SU-DHL-6 (cell line): ENCODE measurements around the gene CXCR5.

ENCODE experiments used
- CTCF ChIP-seq: fragments of 200-600 bp; sonication (generic); IDR thresholded peaks from one replicate; pipeline ENCODE4 v1.5.1; 2017; ENCODE audit warnings: antibody characterized with exemption, mild to moderate bottlenecking, low read length, moderate library complexity; ENCODE audit not compliant: insufficient read depth, poor library complexity, severe bottlenecking
- EZH2phosphoT487 ChIP-seq: fragments of 200-600 bp; sonication (generic), shearing (Covaris generic); conservative IDR thresholded peaks from 2 replicates; pipeline ENCODE4 v1.6.1; 2018; ENCODE audit warnings: mild to moderate bottlenecking, antibody characterized with exemption, low read length, moderate library complexity, mixed read lengths

DNA sequence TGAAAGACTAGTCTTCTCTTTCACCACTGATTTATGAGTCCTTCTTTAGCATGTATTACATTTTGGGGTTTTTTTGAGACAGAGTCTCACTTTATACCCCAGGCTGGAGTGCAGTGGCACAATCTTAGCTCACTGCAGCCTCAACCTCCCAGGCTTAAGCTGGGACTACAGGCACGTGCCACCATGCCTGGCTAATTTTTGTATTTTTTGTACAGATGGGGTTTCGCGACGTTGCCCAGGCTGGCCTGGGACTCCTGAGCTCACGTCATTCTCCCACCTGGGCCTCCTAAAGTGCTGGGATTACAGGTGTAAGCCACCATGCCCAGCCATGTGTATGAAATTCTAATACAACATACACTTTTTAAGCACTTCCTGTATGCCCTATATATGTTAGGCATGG is 26.3 kb upstream of the CXCR5 start:
- TF ChIP-seq CTCF (no peak), EZH2phosphoT487 (no peak)
